Loucy (cell line): ENCODE measurements around the gene TENM3.

Source experiments
- CTCF ChIP-seq: fragments of 200-600 bp; sonication (generic); conservative IDR thresholded peaks from 2 replicates; pipeline ENCODE4 v1.5.1; 2014; ENCODE audit warnings: mild to moderate bottlenecking, antibody characterized with exemption, low read length
- EZH2phosphoT487 ChIP-seq: fragments of 200-600 bp; IDR thresholded peaks from 2 replicates; pipeline ENCODE4 v1.6.1; 2018; ENCODE audit warnings: antibody characterized with exemption, mild to moderate bottlenecking, moderate library complexity, borderline replicate concordance

DNA sequence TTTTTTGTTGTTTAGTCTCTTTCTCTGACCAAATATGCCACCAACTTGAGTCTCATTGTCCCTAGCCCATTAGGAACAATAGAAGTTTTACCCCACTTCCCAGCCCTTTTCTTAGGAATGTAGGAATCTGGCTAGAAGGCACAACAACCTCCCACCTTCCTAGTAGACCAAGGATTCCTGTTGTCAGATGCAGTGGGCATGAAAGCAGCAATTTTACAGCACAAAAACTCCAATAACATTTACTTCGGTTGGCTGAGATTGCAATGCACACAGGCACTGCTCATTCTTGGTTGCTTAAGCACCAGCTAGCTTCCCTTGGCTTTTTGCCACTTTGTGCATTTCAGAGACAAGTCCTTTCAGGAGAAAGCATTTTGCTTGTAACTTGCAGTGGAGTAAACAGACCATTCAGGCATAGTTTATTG is 312.8 kb downstream of the TENM3 start:
- no peak for TF ChIP-seq CTCF
- no peak for TF ChIP-seq EZH2phosphoT487
